HepG2 (cell line): ENCODE data around the gene NME8. TPM values are rescaled to one million over a fixed set of nuclear protein-coding genes. Genes with fewer than 3 reads are reported as not detected.
A peak's percentile ranks its signal among the peaks of the same experiment; 100 is the strongest.

Source experiments
- CAMTA2 ChIP-seq: sonication (generic); formaldehyde crosslinking; IDR thresholded peaks from 2 replicates; pipeline ENCODE4 v1.4.0; 2020; ENCODE audit warnings: mild to moderate bottlenecking, missing genetic modification reagents, borderline replicate concordance
- CREBL2 ChIP-seq: sonication (generic); formaldehyde crosslinking; IDR thresholded peaks from 2 replicates; pipeline ENCODE4 v1.8.1; 2023; ENCODE audit warnings: missing genetic modification reagents, mild to moderate bottlenecking, borderline replicate concordance
- CSRNP2 ChIP-seq: sonication (generic); formaldehyde crosslinking; conservative IDR thresholded peaks from 2 replicates; pipeline ENCODE4 v1.8.0; 2022; ENCODE audit warnings: low read depth, missing genetic modification reagents
- KLF13 ChIP-seq: sonication (generic); formaldehyde crosslinking; IDR thresholded peaks from 2 replicates; pipeline ENCODE4 v1.4.0; 2020; ENCODE audit warnings: mild to moderate bottlenecking, missing genetic modification reagents
- MLXIP ChIP-seq: sonication (generic); formaldehyde crosslinking; IDR thresholded peaks from 2 replicates; pipeline ENCODE4 v1.9.0; 2021; ENCODE audit warnings: missing genetic modification reagents, borderline replicate concordance
- RBAK ChIP-seq: sonication (generic); formaldehyde crosslinking; IDR thresholded peaks from 2 replicates; pipeline ENCODE4 v1.5.1; 2020; ENCODE audit warnings: mild to moderate bottlenecking, missing genetic modification reagents
- SMAD9 ChIP-seq: sonication (generic); formaldehyde crosslinking; IDR thresholded peaks from 2 replicates; pipeline ENCODE4 v1.5.1; 2020; ENCODE audit warnings: mild to moderate bottlenecking, missing genetic modification reagents
- ZKSCAN5 ChIP-seq: sonication (generic); formaldehyde crosslinking; IDR thresholded peaks from 2 replicates; pipeline ENCODE4 v1.5.1; 2020; ENCODE audit warnings: mild to moderate bottlenecking, missing genetic modification reagents
- ZNF512B ChIP-seq: sonication (generic); formaldehyde crosslinking; IDR thresholded peaks from 2 replicates; pipeline ENCODE4 v1.5.1; 2020; ENCODE audit warnings: missing genetic modification reagents, mild to moderate bottlenecking, borderline replicate concordance
- ZNF589 ChIP-seq: sonication (generic); formaldehyde crosslinking; conservative IDR thresholded peaks from 2 replicates; pipeline ENCODE4 v1.8.0; 2022; ENCODE audit warnings: mild to moderate bottlenecking, moderate library complexity, missing genetic modification reagents
- ZSCAN12 ChIP-seq: sonication (generic); formaldehyde crosslinking; IDR thresholded peaks from 2 replicates; pipeline ENCODE4 v1.9.0; 2021; ENCODE audit warnings: mild to moderate bottlenecking, missing genetic modification reagents
- polyA plus RNA-seq, 8 experiments: library from polyadenylated mRNA; depleted of rRNA in 3 of 8; stranded (reverse) in 7 of 8; unstranded in 1 of 8; fragments of >200 nt; fragmentation: Illumina TruSeq in 4 of 8; extraction: Trizol in 4 of 8; gene quantifications; 2 replicates each; pipeline versions ENCODE4 v1.2.1 to v1.2.3, GENCODE V29; 2011 to 2016; ENCODE audit warnings: low read depth in 4 of 8, missing spikeins in 1 of 8, mixed read lengths in 1 of 8; ENCODE audit not compliant: insufficient read depth in 1 of 8
- total RNA-seq, 5 experiments: library from RNA; depleted of rRNA; stranded (reverse); fragments of >200 nt; fragmentation: Illumina TruSeq; extraction: Trizol; gene quantifications; 2 replicates each; pipeline ENCODE4 v1.2.3, GENCODE V29; 2016; ENCODE audit warnings: low read depth in 1 of 5
- TF ChIP-seq, protein P1 (sequence below): sonication (generic); formaldehyde crosslinking; IDR thresholded peaks from 2 replicates; pipeline ENCODE4 v1.9.0; 2021; ENCODE audit warnings: missing genetic modification reagents, mild to moderate bottlenecking, borderline replicate concordance
- TF ChIP-seq, protein P2 (sequence below): sonication (generic); formaldehyde crosslinking; IDR thresholded peaks from 2 replicates; pipeline ENCODE4 v1.5.1; 2020; ENCODE audit warnings: mild to moderate bottlenecking, missing genetic modification reagents, moderate library complexity

NME8 gene
- total and polyA plus RNA-seq, 2 of the 13 experiments (the other 11 are each of a cell fraction or from before 2014, with no cell fraction given), result not detected

GRCh38 chr7:37920849-37921805 lies 72.7 kb downstream of the NME8 start (continued):
- 0 out of 2 replicates have a peak, but pooled peaks have one; percentile 16 for TF ChIP-seq KLF13 (CRISPR knock-in tag)
- TF ChIP-seq SMAD9 (CRISPR knock-in tag), result no peak
- TF ChIP-seq CAMTA2 (CRISPR knock-in tag), result no peak
- TF ChIP-seq ZNF512B (CRISPR knock-in tag), result 0 out of 2 replicates have a peak, but pooled peaks have one; percentile 14
- TF ChIP-seq, protein P1, sequence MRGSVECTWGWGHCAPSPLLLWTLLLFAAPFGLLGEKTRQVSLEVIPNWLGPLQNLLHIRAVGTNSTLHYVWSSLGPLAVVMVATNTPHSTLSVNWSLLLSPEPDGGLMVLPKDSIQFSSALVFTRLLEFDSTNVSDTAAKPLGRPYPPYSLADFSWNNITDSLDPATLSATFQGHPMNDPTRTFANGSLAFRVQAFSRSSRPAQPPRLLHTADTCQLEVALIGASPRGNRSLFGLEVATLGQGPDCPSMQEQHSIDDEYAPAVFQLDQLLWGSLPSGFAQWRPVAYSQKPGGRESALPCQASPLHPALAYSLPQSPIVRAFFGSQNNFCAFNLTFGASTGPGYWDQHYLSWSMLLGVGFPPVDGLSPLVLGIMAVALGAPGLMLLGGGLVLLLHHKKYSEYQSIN (CRISPR knock-in tag), result no peak
- no peak for TF ChIP-seq ZKSCAN5 (CRISPR knock-in tag)
- TF ChIP-seq, protein P2, sequence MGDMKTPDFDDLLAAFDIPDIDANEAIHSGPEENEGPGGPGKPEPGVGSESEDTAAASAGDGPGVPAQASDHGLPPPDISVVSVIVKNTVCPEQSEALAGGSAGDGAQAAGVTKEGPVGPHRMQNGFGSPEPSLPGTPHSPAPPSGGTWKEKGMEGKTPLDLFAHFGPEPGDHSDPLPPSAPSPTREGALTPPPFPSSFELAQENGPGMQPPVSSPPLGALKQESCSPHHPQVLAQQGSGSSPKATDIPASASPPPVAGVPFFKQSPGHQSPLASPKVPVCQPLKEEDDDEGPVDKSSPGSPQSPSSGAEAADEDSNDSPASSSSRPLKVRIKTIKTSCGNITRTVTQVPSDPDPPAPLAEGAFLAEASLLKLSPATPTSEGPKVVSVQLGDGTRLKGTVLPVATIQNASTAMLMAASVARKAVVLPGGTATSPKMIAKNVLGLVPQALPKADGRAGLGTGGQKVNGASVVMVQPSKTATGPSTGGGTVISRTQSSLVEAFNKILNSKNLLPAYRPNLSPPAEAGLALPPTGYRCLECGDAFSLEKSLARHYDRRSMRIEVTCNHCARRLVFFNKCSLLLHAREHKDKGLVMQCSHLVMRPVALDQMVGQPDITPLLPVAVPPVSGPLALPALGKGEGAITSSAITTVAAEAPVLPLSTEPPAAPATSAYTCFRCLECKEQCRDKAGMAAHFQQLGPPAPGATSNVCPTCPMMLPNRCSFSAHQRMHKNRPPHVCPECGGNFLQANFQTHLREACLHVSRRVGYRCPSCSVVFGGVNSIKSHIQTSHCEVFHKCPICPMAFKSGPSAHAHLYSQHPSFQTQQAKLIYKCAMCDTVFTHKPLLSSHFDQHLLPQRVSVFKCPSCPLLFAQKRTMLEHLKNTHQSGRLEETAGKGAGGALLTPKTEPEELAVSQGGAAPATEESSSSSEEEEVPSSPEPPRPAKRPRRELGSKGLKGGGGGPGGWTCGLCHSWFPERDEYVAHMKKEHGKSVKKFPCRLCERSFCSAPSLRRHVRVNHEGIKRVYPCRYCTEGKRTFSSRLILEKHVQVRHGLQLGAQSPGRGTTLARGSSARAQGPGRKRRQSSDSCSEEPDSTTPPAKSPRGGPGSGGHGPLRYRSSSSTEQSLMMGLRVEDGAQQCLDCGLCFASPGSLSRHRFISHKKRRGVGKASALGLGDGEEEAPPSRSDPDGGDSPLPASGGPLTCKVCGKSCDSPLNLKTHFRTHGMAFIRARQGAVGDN (CRISPR knock-in tag), result peak; percentile 96
- TF ChIP-seq ZSCAN12 (CRISPR knock-in tag), result 0 out of 2 replicates have a peak, but pooled peaks have one; percentile 49
- peak; percentile 45; the same call in 1 of the 2 replicates for TF ChIP-seq MLXIP (CRISPR knock-in tag)
- no peak for TF ChIP-seq RBAK
- TF ChIP-seq CREBL2 (CRISPR knock-in tag), result peak; percentile 72; the same call in 1 of the 2 replicates
- no peak for TF ChIP-seq CSRNP2 (CRISPR knock-in tag)
- no peak; the same call in 1 of the 2 replicates for TF ChIP-seq ZNF589 (CRISPR knock-in tag)
